Ascending aorta (tissue), 2 donors: ENCODE measurements around the gene NOMO2. TPM values are rescaled to one million over a fixed set of nuclear protein-coding genes. Genes with fewer than 3 reads are reported as not detected.
A peak's percentile ranks its signal among the peaks of the same experiment; 100 is the strongest.
"Not testable (repeated sequence)": the region's sequence is repeated elsewhere in the genome, so short reads cannot be mapped to it uniquely, and the experiment has no call there.

Experiments used
- DNase-seq, 2 donors: peaks; one replicate each; pipeline ENCODE4 v3.0.0-alpha.2; 2019; ENCODE audit warnings: low spot score in 2 of 2
- H3K27ac ChIP-seq, 2 donors: fragments of 200-600 bp; sonication (generic); one replicate each; pipeline ENCODE4 v1.5.1; 2016 to 2017; ENCODE audit warnings: mild to moderate bottlenecking in 1 of 2
- H3K27me3 ChIP-seq: fragments of 200-600 bp; sonication (generic); one replicate; pipeline ENCODE4 v1.5.1; 2017
- H3K36me3 ChIP-seq, 2 donors: fragments of 200-600 bp; sonication (generic); one replicate each; pipeline ENCODE4 v1.5.1; 2016
- H3K4me1 ChIP-seq, 2 donors: fragments of 200-600 bp; sonication (generic); one replicate each; pipeline ENCODE4 v1.5.1; 2016 to 2017; ENCODE audit warnings: mild to moderate bottlenecking in 1 of 2
- H3K4me3 ChIP-seq, 2 donors: fragments of 200-600 bp; sonication (generic); one replicate each; pipeline ENCODE4 v1.5.1; 2016 to 2017; ENCODE audit warnings: mild to moderate bottlenecking in 1 of 2
- H3K9me3 ChIP-seq, 2 donors: fragments of 200-600 bp; sonication (generic); one replicate each; pipeline ENCODE4 v1.5.1; 2016
- intact Hi-C: fragments of 100-400 bp; cut with DNase I; formaldehyde crosslinking; loops from one replicate; pipeline ENCODE4 v1.15.1; 2023
- total RNA-seq: library from RNA; depleted of rRNA; stranded (reverse); fragments of >200 nt; gene quantifications from one replicate; pipeline ENCODE4 v1.1.0, GENCODE V29; 2016

NOMO2 gene
- total RNA-seq, result 110 TPM

GRCh38 chr16:18561727-18562314, at the start of gene NOMO2:
NOMO2 (minus strand) TSS chr16:18562097; CDS start chr16:18562040, 57 bp downstream.
- H3K9me3 ChIP-seq, H3K36me3 ChIP-seq, H3K27me3 ChIP-seq, intact Hi-C loops, H3K4me1 ChIP-seq: not testable (repeated sequence)
- Histone ChIP-seq H3K4me3 (peak within 1 kb of the TSS; percentile 57 to 79), H3K27ac (peak within 1 kb of the TSS; percentile 27 to 62)
- peak; percentile 75 to 94 for DNase-seq

GRCh38 chr16:18610147-18610803, 48.4 kb upstream of the NOMO2 start:
- DNase-seq, H3K27ac ChIP-seq, H3K36me3 ChIP-seq, H3K9me3 ChIP-seq, H3K4me3 ChIP-seq, H3K4me1 ChIP-seq, intact Hi-C loops, H3K27me3 ChIP-seq: not testable (repeated sequence)

- H3K4me3 ChIP-seq, DNase-seq, H3K4me1 ChIP-seq, H3K27me3 ChIP-seq, H3K9me3 ChIP-seq, intact Hi-C loops, H3K27ac ChIP-seq, H3K36me3 ChIP-seq: not testable (repeated sequence)
Measured at GRCh38 chr16:18608271-18608670, 46.4 kb upstream of the NOMO2 start.

- H3K9me3 ChIP-seq, H3K27me3 ChIP-seq, H3K4me1 ChIP-seq, H3K4me3 ChIP-seq, H3K27ac ChIP-seq, DNase-seq, intact Hi-C loops, H3K36me3 ChIP-seq: not testable (repeated sequence)
Measured at GRCh38 chr16:18603572-18604246, 41.8 kb upstream of the NOMO2 start.

- H3K27ac ChIP-seq, H3K9me3 ChIP-seq, DNase-seq: not testable (repeated sequence)
Measured at GRCh38 chr16:18598582-18598981, 36.7 kb upstream of the NOMO2 start.

GRCh38 chr16:18597734-18598133, 35.8 kb upstream of the NOMO2 start:
- DNase-seq, H3K9me3 ChIP-seq, H3K36me3 ChIP-seq, intact Hi-C loops, H3K27ac ChIP-seq, H3K4me1 ChIP-seq, H3K4me3 ChIP-seq, H3K27me3 ChIP-seq: not testable (repeated sequence)

More at GRCh38 chr16:18598582-18598981, 36.7 kb upstream of the NOMO2 start:
- H3K27me3 ChIP-seq, H3K36me3 ChIP-seq, H3K4me3 ChIP-seq, intact Hi-C loops, H3K4me1 ChIP-seq: not testable (repeated sequence)

- H3K9me3 ChIP-seq, DNase-seq, intact Hi-C loops, H3K27me3 ChIP-seq, H3K27ac ChIP-seq, H3K4me3 ChIP-seq, H3K4me1 ChIP-seq, H3K36me3 ChIP-seq: not testable (repeated sequence)
Measured at GRCh38 chr16:18597319-18597718, 35.4 kb upstream of the NOMO2 start.

- H3K27me3 ChIP-seq, H3K27ac ChIP-seq, DNase-seq, H3K36me3 ChIP-seq, H3K4me1 ChIP-seq, H3K9me3 ChIP-seq, intact Hi-C loops, H3K4me3 ChIP-seq: not testable (repeated sequence)
Measured at GRCh38 chr16:18595796-18596195, 33.9 kb upstream of the NOMO2 start.

GRCh38 chr16:18594880-18595279, 33.0 kb upstream of the NOMO2 start:
- H3K4me1 ChIP-seq, H3K9me3 ChIP-seq, intact Hi-C loops, H3K36me3 ChIP-seq, H3K27ac ChIP-seq, H3K27me3 ChIP-seq, H3K4me3 ChIP-seq: not testable (repeated sequence)
- peak in 1 of 2 donors; percentile 58 for DNase-seq

- H3K4me3 ChIP-seq, H3K27ac ChIP-seq, DNase-seq, H3K4me1 ChIP-seq, H3K36me3 ChIP-seq, intact Hi-C loops, H3K27me3 ChIP-seq, H3K9me3 ChIP-seq: not testable (repeated sequence)
Measured at GRCh38 chr16:18593904-18594303, 32.0 kb upstream of the NOMO2 start.

- not testable (repeated sequence) for DNase-seq
Measured at GRCh38 chr16:18592982-18593381, 31.1 kb upstream of the NOMO2 start.

GRCh38 chr16:18591908-18592307, 30.0 kb upstream of the NOMO2 start:
- H3K9me3 ChIP-seq, intact Hi-C loops, H3K27ac ChIP-seq, H3K4me1 ChIP-seq, H3K27me3 ChIP-seq, H3K4me3 ChIP-seq, DNase-seq, H3K36me3 ChIP-seq: not testable (repeated sequence)

More at GRCh38 chr16:18592982-18593381, 31.1 kb upstream of the NOMO2 start:
- H3K27ac ChIP-seq, intact Hi-C loops, H3K36me3 ChIP-seq, H3K9me3 ChIP-seq, H3K4me3 ChIP-seq, H3K27me3 ChIP-seq, H3K4me1 ChIP-seq: not testable (repeated sequence)

- intact Hi-C loops, result not testable (repeated sequence)
Measured at GRCh38 chr16:18591441-18591840, 29.5 kb upstream of the NOMO2 start.

GRCh38 chr16:18589806-18590205, 27.9 kb upstream of the NOMO2 start:
- H3K9me3 ChIP-seq, H3K27ac ChIP-seq, H3K27me3 ChIP-seq, H3K4me3 ChIP-seq, DNase-seq, intact Hi-C loops, H3K4me1 ChIP-seq, H3K36me3 ChIP-seq: not testable (repeated sequence)

More at GRCh38 chr16:18591441-18591840, 29.5 kb upstream of the NOMO2 start:
- H3K4me3 ChIP-seq, H3K36me3 ChIP-seq, H3K27me3 ChIP-seq, H3K27ac ChIP-seq, H3K4me1 ChIP-seq, H3K9me3 ChIP-seq, DNase-seq: not testable (repeated sequence)
